IMR-90 (cell line): ENCODE results near the gene ADM2. TPM values are rescaled to one million over a fixed set of nuclear protein-coding genes. Genes with fewer than 3 reads are reported as not detected.

ENCODE experiments used
- ATAC-seq: fragments of 200-7000 bp; cut with Tn5 transposase; 2 replicates; pipeline ENCODE4 v1.9.1; 2020; ENCODE audit warnings: low read depth, mild to moderate bottlenecking, moderate library complexity
- BruUV-seq: library from RNA; stranded (reverse); fragments of 400-500 nt; replicated peaks from 2 replicates; lab custom pipeline; 2021; lab: Mats Ljungman, UMichigan
- CTCF ChIA-PET: fragments of 300-600 bp; formaldehyde crosslinking; extraction: SDS; loops from one replicate; lab custom pipeline; 2021; ENCODE audit warnings: antibody characterized with exemption; lab: Yijun Ruan, JAX
- POLR2A ChIA-PET: fragments of 300-600 bp; sonication (Branson Sonifier 250); formaldehyde crosslinking; loops from one replicate; lab custom pipeline; 2022; ENCODE audit warnings: antibody characterized with exemption; ENCODE audit not compliant: unreplicated experiment; lab: Charles Lee
- DNase-seq: peaks from one replicate; pipeline ENCODE4 v3.0.0; 2013
- H2AFZ ChIP-seq: replicated peaks from 2 replicates; pipeline ENCODE3; 2013; ENCODE audit warnings: low read length, mild to moderate bottlenecking; ENCODE audit not compliant: poor library complexity
- H2AK5ac ChIP-seq: 2 replicates; pipeline ENCODE4 v1.6.1; 2013; ENCODE audit warnings: low read depth, low read length, inconsistent platforms
- H2AK9ac ChIP-seq: replicated peaks from 2 replicates; pipeline ENCODE3; 2013; ENCODE audit warnings: mild to moderate bottlenecking, low read depth, low read length, moderate library complexity; ENCODE audit not compliant: poor library complexity
- H2BK120ac ChIP-seq: 2 replicates; pipeline ENCODE4 v1.6.1; 2013; ENCODE audit warnings: low read depth, low read length, inconsistent platforms
- H2BK15ac ChIP-seq: 3 replicates; pipeline ENCODE4 v1.6.1; 2013; ENCODE audit warnings: low read depth, low read length, inconsistent platforms
- H2BK20ac ChIP-seq: 2 replicates; pipeline ENCODE4 v1.6.1; 2013; ENCODE audit warnings: low read depth, mild to moderate bottlenecking, inconsistent platforms, low read length, moderate library complexity
- H2BK5ac ChIP-seq: 2 replicates; pipeline ENCODE4 v1.6.1; 2013; ENCODE audit warnings: mild to moderate bottlenecking, low read depth, low read length, inconsistent platforms; ENCODE audit not compliant: poor library complexity, severe bottlenecking
- H3K14ac ChIP-seq: replicated peaks from 2 replicates; pipeline ENCODE4 v1.6.1; 2013; ENCODE audit warnings: low read depth, low read length, inconsistent platforms
- H3K18ac ChIP-seq: 2 replicates; pipeline ENCODE4 v1.6.1; 2013; ENCODE audit warnings: low read depth, low read length, control low read depth
- H3K23ac ChIP-seq: 2 replicates; pipeline ENCODE4 v1.6.1; 2013; ENCODE audit warnings: low read depth, low read length, inconsistent platforms
- H3K27ac ChIP-seq: 2 replicates; pipeline ENCODE4 v1.5.1; 2013; ENCODE audit warnings: mild to moderate bottlenecking, control low read depth, low read length; ENCODE audit not compliant: insufficient read depth
- H3K27me3 ChIP-seq: 2 replicates; pipeline ENCODE4 v1.6.1; 2013; ENCODE audit warnings: low read length; ENCODE audit not compliant: control insufficient read depth, insufficient read depth
- H3K36me3 ChIP-seq: 2 replicates; pipeline ENCODE4 v1.6.1; 2013; ENCODE audit warnings: low read length, mixed read lengths; ENCODE audit not compliant: control insufficient read depth, insufficient read depth
- H3K4ac ChIP-seq: 2 replicates; pipeline ENCODE4 v1.6.1; 2013; ENCODE audit warnings: low read depth, low read length, inconsistent platforms
- H3K4me1 ChIP-seq: 2 replicates; pipeline ENCODE4 v1.6.1; 2013; ENCODE audit warnings: low read length, mixed read lengths; ENCODE audit not compliant: control insufficient read depth, insufficient read depth
- H3K4me2 ChIP-seq: 2 replicates; pipeline ENCODE4 v1.6.1; 2013; ENCODE audit warnings: low read depth, mild to moderate bottlenecking, control low read depth, low read length, moderate library complexity
- H3K4me3 ChIP-seq: 2 replicates; pipeline ENCODE4 v1.5.1; 2013; ENCODE audit warnings: low read depth, mild to moderate bottlenecking, control low read depth, low read length, moderate library complexity; ENCODE audit not compliant: insufficient read depth
- H3K56ac ChIP-seq: 2 replicates; pipeline ENCODE4 v1.6.1; 2013; ENCODE audit warnings: low read length, inconsistent platforms; ENCODE audit not compliant: insufficient read depth; ENCODE audit errors: extremely low read depth
- H3K79me1 ChIP-seq, 2 experiments: 2 replicates each; pipeline ENCODE4 v1.6.1; 2013; ENCODE audit warnings: low read length in 2 of 2, inconsistent platforms in 1 of 2, low read depth in 1 of 2
- H3K9ac ChIP-seq: 2 replicates; pipeline ENCODE4 v1.6.1; 2013; ENCODE audit warnings: low read depth, low read length, control low read depth
- H3K9me1 ChIP-seq: 2 replicates; pipeline ENCODE4 v1.6.1; 2013; ENCODE audit warnings: low read length, inconsistent platforms; ENCODE audit not compliant: insufficient read depth
- H3K9me3 ChIP-seq: 2 replicates; pipeline ENCODE4 v1.6.1; 2013; ENCODE audit warnings: low read length; ENCODE audit not compliant: control insufficient read depth, insufficient read depth
- H4K20me1 ChIP-seq: 2 replicates; pipeline ENCODE4 v1.6.1; 2013; ENCODE audit warnings: low read length, inconsistent platforms; ENCODE audit not compliant: insufficient read depth
- H4K5ac ChIP-seq: 2 replicates; pipeline ENCODE4 v1.6.1; 2013; ENCODE audit warnings: mild to moderate bottlenecking, low read depth, low read length, control low read depth
- H4K8ac ChIP-seq, 2 experiments: 2 replicates each; pipeline ENCODE4 v1.6.1; 2013; ENCODE audit warnings: low read depth in 2 of 2, low read length in 2 of 2, control low read depth in 1 of 2, inconsistent platforms in 1 of 2
- H4K91ac ChIP-seq: 2 replicates; pipeline ENCODE4 v1.6.1; 2013; ENCODE audit warnings: low read depth, low read length, inconsistent platforms; ENCODE audit not compliant: insufficient read depth
- CEBPB ChIP-seq: IDR thresholded peaks from 2 replicates; pipeline ENCODE4 v1.6.1; 2012; ENCODE audit warnings: low read depth, low read length, improper control_type of control experiment
- MAZ ChIP-seq: IDR thresholded peaks from 2 replicates; pipeline ENCODE4 v1.6.1; 2012; ENCODE audit warnings: low read depth, mild to moderate bottlenecking, low read length, improper control_type of control experiment, moderate library complexity, borderline replicate concordance
- NFE2L2 ChIP-seq: fragments of 150-350 bp; IDR thresholded peaks from 2 replicates; pipeline ENCODE4 v1.6.1; 2016; ENCODE audit warnings: low read depth, mild to moderate bottlenecking, low read length
- POLR2A ChIP-seq: IDR thresholded peaks from 2 replicates; pipeline ENCODE4 v1.6.1; 2012; ENCODE audit warnings: mild to moderate bottlenecking, low read depth, low read length
- RCOR1 ChIP-seq: IDR thresholded peaks from 2 replicates; pipeline ENCODE4 v1.6.1; 2012; ENCODE audit warnings: mild to moderate bottlenecking, low read length, improper control_type of control experiment; ENCODE audit not compliant: insufficient replicate concordance
- SMC3 ChIP-seq: fragments of 150-350 bp; IDR thresholded peaks from 2 replicates; pipeline ENCODE4 v1.6.1; 2016; ENCODE audit warnings: low read depth, mild to moderate bottlenecking, antibody characterized with exemption, low read length, moderate library complexity
- WGBS, 2 experiments: methylation state at CpG; one replicate each; pipeline versions ENCODE4 v1.1.5 to v1.1.7; 2013; ENCODE audit warnings: missing lambda C conversion rate in 2 of 2; ENCODE audit not compliant: insufficient read length in 1 of 2; ENCODE audit errors: extremely low coverage in 2 of 2; 5-methylcytosine and 5-hydroxymethylcytosine counted together
- dilution Hi-C: fragments of 300-500 bp; cut with HindIII; formaldehyde crosslinking; loops from one replicate; pipeline ENCODE4 v1.14.3; 2018; ENCODE audit warnings: low sequenced_read_pairs; ENCODE audit not compliant: unreplicated experiment
- in situ Hi-C: fragments of 300-500 bp; cut with MboI; formaldehyde crosslinking; loops from 3 replicates; pipeline ENCODE4 v1.14.3; 2019; ENCODE audit warnings: low sequenced_read_pairs, inconsistent platforms, mixed read lengths
- intact Hi-C: fragments of 100-400 bp; cut with micrococcal nuclease; formaldehyde crosslinking; loops from 2 replicates; pipeline ENCODE4 v1.10.0; 2022
- polyA plus RNA-seq, 3 experiments: library from polyadenylated mRNA; depleted of rRNA; stranded (reverse); fragments of >200 nt; gene quantifications; 2 replicates each; pipeline ENCODE4 v1.2.3, GENCODE V29; 2012; ENCODE audit warnings: low replicate concordance in 1 of 3
- total RNA-seq: library from RNA; depleted of rRNA; stranded (reverse); fragments of >200 nt; gene quantifications from 2 replicates; pipeline ENCODE4 v1.2.3, GENCODE V29; 2012
- TF ChIP-seq, protein P1 (sequence below): fragments of 150-350 bp; IDR thresholded peaks from 2 replicates; pipeline ENCODE4 v1.6.1; 2016; ENCODE audit warnings: low read depth, mild to moderate bottlenecking, low read length, moderate library complexity, borderline replicate concordance

ADM2 gene
- total and polyA plus RNA-seq, 2 of the 4 experiments (the other 2 are of a cell fraction): 0.18 to 2.3 TPM

- Histone ChIP-seq H4K91ac (no peak overlapping the region), H2AK5ac (no peak overlapping the region), H4K5ac (no peak overlapping the region), H3K9me1 (no peaks in the 10 kb centered on the region), H3K79me1 (peaks cover 0 to 29% of the 10 kb centered on the region in 2 experiments; a peak in 3 of 4 replicates), H3K27ac (no peak overlapping the region), H2BK5ac (no peak overlapping the region), H2BK15ac (no peak overlapping the region), H2BK20ac (no peak overlapping the region), H4K8ac (no peak overlapping the region), H3K36me3 (peaks cover 28% of the 10 kb centered on the region; the same call in 1 of the 2 replicates), H3K27me3 (no peaks in the 10 kb centered on the region), H3K9ac (no peak overlapping the region), H3K56ac (no peak overlapping the region), H3K4me3 (no peak overlapping the region), H2AFZ (no peak overlapping the region), H2AK9ac (no peak overlapping the region), H3K18ac (no peak overlapping the region), H3K4me1 (peaks cover 2% of the 10 kb centered on the region; the same call in 1 of the 2 replicates), H3K23ac (no peak overlapping the region), H3K4me2 (no peak overlapping the region), H3K9me3 (no peaks in the 10 kb centered on the region), H2BK120ac (no peak overlapping the region), H3K14ac (no peak overlapping the region), H4K20me1 (no peaks in the 10 kb centered on the region; the same call in 1 of the 2 replicates), H3K4ac (no peak overlapping the region)
- dilution Hi-C loops: no loop called here
- BruUV-seq: TSS peak; percentile 69
- DNase-seq: no peak
- CTCF ChIA-PET: interaction anchor here (0.5 kb wide), 1 partner anchor 37 kb away, joined by 6 read pairs; no protein-coding TSS in a partner anchor
- TF ChIP-seq NFE2L2 (no peak), POLR2A (no peak), CEBPB (no peak), SMC3 (no peak), RCOR1 (no peak), MAZ (no peak)
- TF ChIP-seq, protein P1, sequence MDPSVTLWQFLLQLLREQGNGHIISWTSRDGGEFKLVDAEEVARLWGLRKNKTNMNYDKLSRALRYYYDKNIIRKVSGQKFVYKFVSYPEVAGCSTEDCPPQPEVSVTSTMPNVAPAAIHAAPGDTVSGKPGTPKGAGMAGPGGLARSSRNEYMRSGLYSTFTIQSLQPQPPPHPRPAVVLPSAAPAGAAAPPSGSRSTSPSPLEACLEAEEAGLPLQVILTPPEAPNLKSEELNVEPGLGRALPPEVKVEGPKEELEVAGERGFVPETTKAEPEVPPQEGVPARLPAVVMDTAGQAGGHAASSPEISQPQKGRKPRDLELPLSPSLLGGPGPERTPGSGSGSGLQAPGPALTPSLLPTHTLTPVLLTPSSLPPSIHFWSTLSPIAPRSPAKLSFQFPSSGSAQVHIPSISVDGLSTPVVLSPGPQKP: no peak
- WGBS, 2 experiments: 88% methylated on average over 6 of the region's 24 CpGs; no CpG with 5 or more reads in 1 of the 2 experiments
- ATAC-seq: no peak
- intact Hi-C loops: no loop called here
- in situ Hi-C loops: no loop called here
- POLR2A ChIA-PET: no interaction called here
Measured at GRCh38 chr22:50502628-50503474, 21.5 kb downstream of the ADM2 start.
